ENCODE results near the gene SCYGR8.
"Not testable (repeated sequence)": the region's sequence is repeated elsewhere in the genome, so short reads cannot be mapped to it uniquely, and the experiment has no call there.

The SCYGR8 gene

GRCh38 chr2:227719641-227720040 is 26.1 kb upstream of the SCYGR8 start:
- Histone ChIP-seq H3K36me3 (ENCODE audit: insufficient read depth, low read length) (no peaks in the 10 kb centered on the region), H3K4me1 (ENCODE audit: insufficient read depth, low read length) (no peaks in the 10 kb centered on the region), H3K9me3 (ENCODE audit: low read length) (no peaks in the 10 kb centered on the region), H3K4me3 (ENCODE audit: low read depth in 1 of 2, low read length in 2 of 2) (no peak overlapping the region), H3K27ac (ENCODE audit: low read depth, low read length) (no peak overlapping the region), H3K9ac (ENCODE audit: low read length) (no peak overlapping the region), H3K27me3 (ENCODE audit: control insufficient read depth in 1 of 2, insufficient read depth in 2 of 2, low read length in 2 of 2) (no peaks in the 10 kb centered on the region)

GRCh38 chr2:227720680-227721079 is 25.0 kb upstream of the SCYGR8 start:
- Histone ChIP-seq H3K27ac (ENCODE audit: low read depth, low read length) (no peak overlapping the region), H3K9me3 (ENCODE audit: low read length) (no peaks in the 10 kb centered on the region), H3K36me3 (ENCODE audit: insufficient read depth, low read length) (no peaks in the 10 kb centered on the region), H3K4me1 (ENCODE audit: insufficient read depth, low read length) (no peaks in the 10 kb centered on the region), H3K9ac (ENCODE audit: low read length) (no peak overlapping the region), H3K4me3 (ENCODE audit: low read depth in 1 of 2, low read length in 2 of 2) (no peak overlapping the region), H3K27me3 (ENCODE audit: control insufficient read depth in 1 of 2, insufficient read depth in 2 of 2, low read length in 2 of 2) (no peaks in the 10 kb centered on the region)

- H3K4me3 ChIP-seq (ENCODE audit: low read depth in 1 of 2, low read length in 2 of 2); H3K4me1 ChIP-seq (ENCODE audit: insufficient read depth, low read length); H3K36me3 ChIP-seq (ENCODE audit: insufficient read depth, low read length); H3K27me3 ChIP-seq (ENCODE audit: control insufficient read depth in 1 of 2, insufficient read depth in 2 of 2, low read length in 2 of 2); H3K9me3 ChIP-seq (ENCODE audit: low read length); H3K27ac ChIP-seq (ENCODE audit: low read depth, low read length); H3K9ac ChIP-seq (ENCODE audit: low read length): not testable (repeated sequence)
These were observed 22.9 kb upstream of the SCYGR8 start for GRCh38 chr2:227722821-227723220.

- Histone ChIP-seq H3K36me3 (ENCODE audit: insufficient read depth, low read length) (no peaks in the 10 kb centered on the region), H3K9ac (ENCODE audit: low read length) (no peak within 1 kb of the TSS), H3K9me3 (ENCODE audit: low read length) (no peaks in the 10 kb centered on the region), H3K27ac (ENCODE audit: low read depth, low read length) (no peak within 1 kb of the TSS), H3K4me1 (ENCODE audit: insufficient read depth, low read length) (no peaks in the 10 kb centered on the region), H3K27me3 (ENCODE audit: control insufficient read depth in 1 of 2, insufficient read depth in 2 of 2, low read length in 2 of 2) (no peaks in the 10 kb centered on the region), H3K4me3 (ENCODE audit: low read depth in 1 of 2, low read length in 2 of 2) (no peak within 1 kb of the TSS)
These were observed 21.2 kb upstream of the SCYGR8 start, which contains the start of gene SCYGR6 for GRCh38 chr2:227724394-227725039. Gene SCYGR6, minus strand, starts transcription at chr2:227724757. Its CDS starts 0 bp downstream, at chr2:227724757.

- H3K27ac ChIP-seq (ENCODE audit: low read depth, low read length): no peak within 1 kb of the TSS
- H3K9me3 ChIP-seq (ENCODE audit: low read length): no peaks in the 10 kb centered on the region
- no peaks in the 10 kb centered on the region for H3K27me3 ChIP-seq (ENCODE audit: control insufficient read depth in 1 of 2, insufficient read depth in 2 of 2, low read length in 2 of 2)
- H3K36me3 ChIP-seq (ENCODE audit: insufficient read depth, low read length): no peaks in the 10 kb centered on the region
- no peak within 1 kb of the TSS for H3K4me3 ChIP-seq (ENCODE audit: low read depth in 1 of 2, low read length in 2 of 2)
- no peak within 1 kb of the TSS for H3K9ac ChIP-seq (ENCODE audit: low read length)
- no peaks in the 10 kb centered on the region for H3K4me1 ChIP-seq (ENCODE audit: insufficient read depth, low read length)
These were observed 17.7 kb upstream of the SCYGR8 start, which contains the start of gene SCYGR7 for GRCh38 chr2:227728035-227728434. Gene SCYGR7, plus strand, starts transcription at chr2:227728335. Its CDS starts 0 bp downstream, at chr2:227728335.

- H3K27ac ChIP-seq (ENCODE audit: low read depth, low read length): no peak overlapping the region
- no peak overlapping the region for H3K4me3 ChIP-seq (ENCODE audit: low read depth in 1 of 2, low read length in 2 of 2)
- no peak overlapping the region for H3K9ac ChIP-seq (ENCODE audit: low read length)
- no peaks in the 10 kb centered on the region for H3K9me3 ChIP-seq (ENCODE audit: low read length)
- no peaks in the 10 kb centered on the region for H3K36me3 ChIP-seq (ENCODE audit: insufficient read depth, low read length)
- no peaks in the 10 kb centered on the region for H3K27me3 ChIP-seq (ENCODE audit: control insufficient read depth in 1 of 2, insufficient read depth in 2 of 2, low read length in 2 of 2)
- no peaks in the 10 kb centered on the region for H3K4me1 ChIP-seq (ENCODE audit: insufficient read depth, low read length)
These were observed 6.3 kb upstream of the SCYGR8 start for GRCh38 chr2:227739351-227739750.

- H3K27ac ChIP-seq (ENCODE audit: low read depth, low read length); H3K9ac ChIP-seq (ENCODE audit: low read length): not testable (repeated sequence)
These were observed 5.0 kb upstream of the SCYGR8 start for GRCh38 chr2:227740705-227741104.

GRCh38 chr2:227748079-227748478 is 2.4 kb downstream of the SCYGR8 start:
- no peak overlapping the region for H3K4me3 ChIP-seq (ENCODE audit: low read depth in 1 of 2, low read length in 2 of 2)
- H3K9me3 ChIP-seq (ENCODE audit: low read length): no peaks in the 10 kb centered on the region
- H3K9ac ChIP-seq (ENCODE audit: low read length): no peak overlapping the region
- no peaks in the 10 kb centered on the region for H3K36me3 ChIP-seq (ENCODE audit: insufficient read depth, low read length)
- no peaks in the 10 kb centered on the region for H3K4me1 ChIP-seq (ENCODE audit: insufficient read depth, low read length)
- H3K27ac ChIP-seq (ENCODE audit: low read depth, low read length): no peak overlapping the region
- H3K27me3 ChIP-seq (ENCODE audit: control insufficient read depth in 1 of 2, insufficient read depth in 2 of 2, low read length in 2 of 2): no peaks in the 10 kb centered on the region

More at GRCh38 chr2:227740705-227741104, 5.0 kb upstream of the SCYGR8 start:
- H3K36me3 ChIP-seq (ENCODE audit: insufficient read depth, low read length); H3K4me3 ChIP-seq (ENCODE audit: low read depth in 1 of 2, low read length in 2 of 2); H3K9me3 ChIP-seq (ENCODE audit: low read length); H3K27me3 ChIP-seq (ENCODE audit: control insufficient read depth in 1 of 2, insufficient read depth in 2 of 2, low read length in 2 of 2); H3K4me1 ChIP-seq (ENCODE audit: insufficient read depth, low read length): not testable (repeated sequence)

- not testable (repeated sequence) for H3K9me3 ChIP-seq (ENCODE audit: low read length); H3K9ac ChIP-seq (ENCODE audit: low read length); H3K4me1 ChIP-seq (ENCODE audit: insufficient read depth, low read length); H3K27me3 ChIP-seq (ENCODE audit: control insufficient read depth in 1 of 2, insufficient read depth in 2 of 2, low read length in 2 of 2); H3K36me3 ChIP-seq (ENCODE audit: insufficient read depth, low read length); H3K4me3 ChIP-seq (ENCODE audit: low read depth in 1 of 2, low read length in 2 of 2); H3K27ac ChIP-seq (ENCODE audit: low read depth, low read length)
These were observed 10.6 kb downstream of the SCYGR8 start for GRCh38 chr2:227756261-227756660.

- Histone ChIP-seq H3K36me3 (ENCODE audit: insufficient read depth, low read length) (no peaks in the 10 kb centered on the region), H3K4me3 (ENCODE audit: low read depth in 1 of 2, low read length in 2 of 2) (no peak overlapping the region), H3K9ac (ENCODE audit: low read length) (no peak overlapping the region), H3K27ac (ENCODE audit: low read depth, low read length) (no peak overlapping the region), H3K4me1 (ENCODE audit: insufficient read depth, low read length) (no peaks in the 10 kb centered on the region), H3K9me3 (ENCODE audit: low read length) (no peaks in the 10 kb centered on the region), H3K27me3 (ENCODE audit: control insufficient read depth in 1 of 2, insufficient read depth in 2 of 2, low read length in 2 of 2) (no peaks in the 10 kb centered on the region)
These were observed 13.9 kb downstream of the SCYGR8 start for GRCh38 chr2:227759411-227760118.

GRCh38 chr2:227761740-227762476 is 16.2 kb downstream of the SCYGR8 start:
- no peaks in the 10 kb centered on the region for H3K9me3 ChIP-seq (ENCODE audit: low read length)
- no peaks in the 10 kb centered on the region for H3K4me1 ChIP-seq (ENCODE audit: insufficient read depth, low read length)
- H3K36me3 ChIP-seq (ENCODE audit: insufficient read depth, low read length): no peaks in the 10 kb centered on the region
- H3K27me3 ChIP-seq (ENCODE audit: control insufficient read depth in 1 of 2, insufficient read depth in 2 of 2, low read length in 2 of 2): no peaks in the 10 kb centered on the region
- no peak overlapping the region for H3K4me3 ChIP-seq (ENCODE audit: low read depth in 1 of 2, low read length in 2 of 2)
- no peak overlapping the region for H3K27ac ChIP-seq (ENCODE audit: low read depth, low read length)
- H3K9ac ChIP-seq (ENCODE audit: low read length): no peak overlapping the region

Measured in muscle layer of colon (tissue), 2 donors.